ENCODE results near the gene PKP3.

Gene PKP3

DNA sequence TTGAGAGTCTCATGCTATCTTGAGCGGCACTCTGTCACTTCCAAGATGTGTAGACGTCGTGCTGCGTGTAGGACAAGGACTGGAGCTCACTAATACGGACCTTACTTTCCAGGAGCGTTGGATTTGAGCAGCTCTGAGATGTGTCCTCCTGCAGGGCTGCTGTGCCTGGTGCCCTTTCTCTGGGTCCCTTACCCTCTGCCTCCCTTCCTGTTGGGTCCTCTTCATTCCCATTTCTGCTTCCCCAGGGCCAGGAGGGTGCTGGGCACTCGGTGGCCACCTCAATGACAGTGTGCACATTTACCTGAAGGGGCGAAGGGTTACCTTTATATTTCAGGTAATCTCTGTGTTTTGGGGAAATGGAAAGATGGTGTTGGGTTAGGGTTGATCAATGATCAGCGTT, 60.0 kb downstream of the PKP3 start:
- no peak for DNase-seq (ENCODE audit: low read depth)
- H3K4me3 ChIP-seq (ENCODE audit: control insufficient read depth, low read depth, low read length): no peak overlapping the region
- TF ChIP-seq, protein P1, sequence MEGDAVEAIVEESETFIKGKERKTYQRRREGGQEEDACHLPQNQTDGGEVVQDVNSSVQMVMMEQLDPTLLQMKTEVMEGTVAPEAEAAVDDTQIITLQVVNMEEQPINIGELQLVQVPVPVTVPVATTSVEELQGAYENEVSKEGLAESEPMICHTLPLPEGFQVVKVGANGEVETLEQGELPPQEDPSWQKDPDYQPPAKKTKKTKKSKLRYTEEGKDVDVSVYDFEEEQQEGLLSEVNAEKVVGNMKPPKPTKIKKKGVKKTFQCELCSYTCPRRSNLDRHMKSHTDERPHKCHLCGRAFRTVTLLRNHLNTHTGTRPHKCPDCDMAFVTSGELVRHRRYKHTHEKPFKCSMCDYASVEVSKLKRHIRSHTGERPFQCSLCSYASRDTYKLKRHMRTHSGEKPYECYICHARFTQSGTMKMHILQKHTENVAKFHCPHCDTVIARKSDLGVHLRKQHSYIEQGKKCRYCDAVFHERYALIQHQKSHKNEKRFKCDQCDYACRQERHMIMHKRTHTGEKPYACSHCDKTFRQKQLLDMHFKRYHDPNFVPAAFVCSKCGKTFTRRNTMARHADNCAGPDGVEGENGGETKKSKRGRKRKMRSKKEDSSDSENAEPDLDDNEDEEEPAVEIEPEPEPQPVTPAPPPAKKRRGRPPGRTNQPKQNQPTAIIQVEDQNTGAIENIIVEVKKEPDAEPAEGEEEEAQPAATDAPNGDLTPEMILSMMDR (IDR thresholded peaks at IDR 0.05; ENCODE audit: control insufficient read depth, insufficient read depth, low read depth, low read length, missing control alignments): no peak
